HEK293T (cell line): ENCODE results near the gene SOD3.

Experiments used
- CTCF ChIA-PET: fragments of 350-600 bp; formaldehyde crosslinking; extraction: SDS; loops from one replicate; lab custom pipeline; 2021; ENCODE audit warnings: antibody characterized with exemption, inconsistent platforms; lab: Yijun Ruan, JAX
- POLR2A ChIA-PET: fragments of 350-600 bp; formaldehyde crosslinking; extraction: SDS; loops from one replicate; lab custom pipeline; 2020; ENCODE audit warnings: antibody characterized with exemption, inconsistent platforms; lab: Yijun Ruan, JAX
- DNase-seq: peaks from one replicate; pipeline ENCODE4 v3.0.0; 2012; ENCODE audit warnings: mixed read lengths; ENCODE audit errors: extremely low spot score
- ARNT ChIP-seq: fragments of 450-650 bp; IDR thresholded peaks from 2 replicates; pipeline ENCODE4 v1.6.1; 2017; ENCODE audit warnings: mild to moderate bottlenecking
- BHLHE40 ChIP-seq: fragments of 450-650 bp; IDR thresholded peaks from 2 replicates; pipeline ENCODE4 v1.6.1; 2016; ENCODE audit warnings: mild to moderate bottlenecking, moderate library complexity, borderline replicate concordance
- CTBP1 ChIP-seq: fragments of 450-650 bp; IDR thresholded peaks from 2 replicates; pipeline ENCODE4 v1.6.1; 2016; ENCODE audit warnings: borderline replicate concordance
- ELF4 ChIP-seq: fragments of 450-650 bp; IDR thresholded peaks from 2 replicates; pipeline ENCODE4 v1.6.1; 2017; ENCODE audit warnings: antibody characterized with exemption
- FOXA1 ChIP-seq: fragments of 450-650 bp; IDR thresholded peaks from 2 replicates; pipeline ENCODE4 v1.6.1; 2016; ENCODE audit warnings: mild to moderate bottlenecking
- FOXK2 ChIP-seq: fragments of 450-650 bp; IDR thresholded peaks from 2 replicates; pipeline ENCODE4 v1.6.1; 2016; ENCODE audit warnings: mild to moderate bottlenecking
- FOXM1 ChIP-seq: fragments of 450-650 bp; IDR thresholded peaks from 2 replicates; pipeline ENCODE4 v1.6.1; 2017; ENCODE audit warnings: mild to moderate bottlenecking, borderline replicate concordance
- HDGF ChIP-seq: fragments of 450-650 bp; IDR thresholded peaks from 2 replicates; pipeline ENCODE4 v1.6.1; 2017; ENCODE audit warnings: antibody characterized with exemption, borderline replicate concordance
- L3MBTL2 ChIP-seq: fragments of 450-650 bp; conservative IDR thresholded peaks from 2 replicates; pipeline ENCODE4 v1.6.1; 2016; ENCODE audit warnings: mild to moderate bottlenecking
- LEF1 ChIP-seq: fragments of 450-650 bp; IDR thresholded peaks from 2 replicates; pipeline ENCODE4 v1.6.1; 2017; ENCODE audit warnings: mild to moderate bottlenecking, borderline replicate concordance
- NFRKB ChIP-seq: fragments of 450-650 bp; IDR thresholded peaks from 2 replicates; pipeline ENCODE4 v1.6.1; 2016; ENCODE audit warnings: mild to moderate bottlenecking, moderate library complexity
- SP1 ChIP-seq: fragments of 450-650 bp; IDR thresholded peaks from 2 replicates; pipeline ENCODE4 v1.6.1; 2017
- SUZ12 ChIP-seq: fragments of 450-650 bp; IDR thresholded peaks from 2 replicates; pipeline ENCODE4 v1.6.1; 2016; ENCODE audit warnings: mild to moderate bottlenecking
- TARDBP ChIP-seq: fragments of 450-650 bp; IDR thresholded peaks from 2 replicates; pipeline ENCODE4 v1.6.1; 2016
- ZNF384 ChIP-seq: fragments of 450-650 bp; IDR thresholded peaks from 2 replicates; pipeline ENCODE4 v1.6.1; 2016
- TF ChIP-seq, protein P1 (sequence below): fragments of 450-650 bp; IDR thresholded peaks from 2 replicates; pipeline ENCODE4 v1.6.1; 2016

The SOD3 gene

DNA sequence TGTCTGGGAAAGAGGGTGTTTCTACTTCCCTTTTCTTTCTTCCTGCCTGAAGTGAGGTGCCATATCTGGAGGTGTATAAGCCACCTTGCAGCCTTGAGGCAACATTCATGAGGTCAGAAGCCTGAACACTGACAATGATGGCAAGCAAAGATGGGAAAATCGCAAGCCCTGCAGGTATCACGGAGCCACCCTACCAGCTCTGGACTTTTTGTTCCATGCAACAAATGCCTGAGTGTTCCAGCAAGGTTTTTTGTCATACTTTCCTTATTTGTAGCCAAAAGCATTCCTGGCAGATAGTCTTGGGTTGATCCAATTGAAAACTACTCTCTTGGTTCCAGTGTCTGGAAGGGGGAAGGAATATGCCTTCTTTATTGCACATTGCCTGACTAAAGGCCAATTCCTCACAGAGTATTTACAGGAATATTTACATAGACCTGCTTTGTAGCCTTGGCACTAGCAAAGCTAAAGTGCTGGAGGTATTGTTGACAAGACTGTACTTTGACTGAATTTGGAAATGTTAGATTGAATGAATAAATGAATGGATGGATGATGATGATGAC is 14.4 kb upstream of the SOD3 start:
- TF ChIP-seq LEF1, result no peak
- no peak for TF ChIP-seq ELF4
- no peak for TF ChIP-seq SUZ12
- no peak for TF ChIP-seq SP1
- TF ChIP-seq HDGF, result no peak
- no peak for TF ChIP-seq FOXA1
- no peak for TF ChIP-seq FOXM1
- no peak for TF ChIP-seq ARNT
- TF ChIP-seq BHLHE40, result no peak
- ChIA-PET CTCF (no interaction called here), POLR2A (no interaction called here)
- no peak for DNase-seq

DNA sequence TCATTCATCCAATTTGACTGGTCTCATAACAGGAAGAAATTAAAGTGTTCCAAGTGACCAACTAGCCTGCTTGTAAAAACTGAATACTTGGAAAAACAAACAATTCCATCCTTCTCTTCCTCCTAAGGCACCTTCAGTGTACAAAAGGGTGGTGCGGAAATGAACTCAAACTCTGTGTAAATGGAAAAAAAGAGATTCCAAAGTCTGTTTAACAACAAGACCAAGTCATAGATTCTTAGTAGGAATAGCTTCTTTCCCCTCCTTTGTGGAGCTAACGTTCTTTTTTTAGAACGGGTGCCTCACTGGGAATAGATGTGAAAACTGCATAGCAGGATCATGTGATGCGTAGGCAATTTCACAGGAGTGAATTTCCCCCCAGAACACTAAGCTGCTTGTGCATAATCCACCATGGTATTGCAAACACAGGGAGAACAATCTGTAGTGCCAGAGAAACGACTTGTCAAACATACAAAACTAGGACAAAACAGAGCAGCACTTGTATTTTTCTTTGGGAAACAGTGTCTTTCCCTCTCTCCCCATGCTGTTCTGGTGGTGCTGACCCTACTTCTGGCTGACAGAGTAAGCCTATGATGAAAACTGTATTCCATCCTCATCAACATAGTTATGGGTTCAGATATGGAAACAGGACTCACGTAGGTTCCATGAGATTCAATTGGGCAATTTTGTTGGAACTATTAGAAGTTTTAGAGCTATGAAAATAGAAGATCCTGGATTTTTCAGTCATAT is 13.2 kb upstream of the SOD3 start:
- DNase-seq, result no peak
- TF ChIP-seq HDGF, result no peak
- ChIA-PET POLR2A (no interaction called here), CTCF (no interaction called here)

DNA sequence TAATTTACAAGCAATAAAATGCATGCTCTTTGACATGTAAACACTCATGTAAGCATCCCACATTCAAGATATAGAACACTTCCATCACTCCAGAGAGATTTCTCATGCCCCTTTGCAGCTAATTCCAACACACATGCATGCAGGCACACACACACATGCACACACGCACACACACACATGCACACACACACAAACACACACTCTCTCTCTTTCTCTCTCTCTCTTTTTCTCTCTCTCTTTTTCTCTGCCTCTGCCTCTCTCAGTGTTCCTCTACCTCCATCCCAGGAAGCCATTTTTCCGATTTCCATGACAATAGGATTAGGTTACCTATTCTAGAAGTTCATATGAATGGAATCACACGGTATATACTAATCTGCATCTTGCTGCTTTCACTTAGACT is 11.9 kb upstream of the SOD3 start:
- CTCF ChIA-PET, result no interaction called here
- no peak for DNase-seq
- TF ChIP-seq BHLHE40, result no peak
- TF ChIP-seq SUZ12, result no peak
- TF ChIP-seq, protein P1, sequence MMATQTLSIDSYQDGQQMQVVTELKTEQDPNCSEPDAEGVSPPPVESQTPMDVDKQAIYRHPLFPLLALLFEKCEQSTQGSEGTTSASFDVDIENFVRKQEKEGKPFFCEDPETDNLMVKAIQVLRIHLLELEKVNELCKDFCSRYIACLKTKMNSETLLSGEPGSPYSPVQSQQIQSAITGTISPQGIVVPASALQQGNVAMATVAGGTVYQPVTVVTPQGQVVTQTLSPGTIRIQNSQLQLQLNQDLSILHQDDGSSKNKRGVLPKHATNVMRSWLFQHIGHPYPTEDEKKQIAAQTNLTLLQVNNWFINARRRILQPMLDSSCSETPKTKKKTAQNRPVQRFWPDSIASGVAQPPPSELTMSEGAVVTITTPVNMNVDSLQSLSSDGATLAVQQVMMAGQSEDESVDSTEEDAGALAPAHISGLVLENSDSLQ, result no peak
- no peak for TF ChIP-seq CTBP1
- no peak for TF ChIP-seq LEF1
- no peak for TF ChIP-seq ZNF384
- TF ChIP-seq ARNT, result no peak
- no peak for TF ChIP-seq NFRKB
- TF ChIP-seq FOXA1, result no peak
- TF ChIP-seq FOXM1, result no peak
- no peak for TF ChIP-seq TARDBP
- no peak for TF ChIP-seq HDGF
- no peak for TF ChIP-seq FOXK2
- no peak for TF ChIP-seq L3MBTL2
- POLR2A ChIA-PET, result no interaction called here

DNA sequence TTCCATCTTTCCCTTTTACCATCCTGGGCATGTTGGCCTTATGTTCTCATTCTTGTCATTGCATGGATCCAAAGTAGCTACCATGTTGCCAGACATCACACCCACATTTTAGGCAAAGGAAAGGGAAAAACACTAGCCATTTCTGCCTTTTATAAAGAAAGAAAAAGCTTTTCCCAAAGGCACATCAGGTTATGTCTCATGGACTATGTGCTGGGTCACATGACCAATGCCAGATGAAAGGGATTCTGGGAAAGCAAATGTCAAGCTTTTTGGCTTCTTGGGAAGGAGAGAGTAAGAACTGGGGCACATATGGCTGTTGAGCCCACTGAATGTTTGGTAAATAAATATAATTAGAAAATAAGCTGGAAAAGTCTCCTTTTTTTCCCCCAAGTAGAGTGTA is 4.3 kb upstream of the SOD3 start:
- TF ChIP-seq LEF1 (no peak), HDGF (no peak), L3MBTL2 (no peak), ELF4 (no peak), ARNT (no peak), FOXA1 (no peak), NFRKB (no peak), CTBP1 (no peak), BHLHE40 (no peak), FOXK2 (no peak), TARDBP (no peak), SP1 (no peak), ZNF384 (no peak), SUZ12 (no peak), FOXM1 (no peak)
- TF ChIP-seq, protein P1, result no peak
- no peak for DNase-seq
- CTCF ChIA-PET, result no interaction called here
- POLR2A ChIA-PET, result no interaction called here

DNA sequence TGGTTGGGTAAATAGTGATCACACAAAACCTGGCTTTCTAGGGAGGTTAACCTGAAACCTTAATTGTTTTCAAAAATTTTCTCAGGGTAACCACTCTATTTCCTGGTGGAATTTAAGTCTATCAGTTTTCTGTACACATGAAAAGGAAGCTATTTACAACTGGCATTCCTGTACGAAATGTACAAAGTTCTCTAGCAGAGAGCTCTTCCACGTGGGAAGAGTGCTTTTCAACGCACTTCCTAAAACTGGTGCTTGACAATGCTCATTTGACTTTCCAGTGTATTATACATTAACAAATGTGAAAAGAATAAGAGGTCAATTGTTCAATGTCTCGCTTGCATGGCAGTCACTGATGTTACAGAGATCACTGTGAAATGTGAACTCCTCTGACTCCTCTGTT is 2.8 kb upstream of the SOD3 start:
- TF ChIP-seq FOXK2, result no peak
- TF ChIP-seq FOXA1, result no peak
- DNase-seq, result no peak
- POLR2A ChIA-PET, result no interaction called here
- CTCF ChIA-PET, result no interaction called here

DNA sequence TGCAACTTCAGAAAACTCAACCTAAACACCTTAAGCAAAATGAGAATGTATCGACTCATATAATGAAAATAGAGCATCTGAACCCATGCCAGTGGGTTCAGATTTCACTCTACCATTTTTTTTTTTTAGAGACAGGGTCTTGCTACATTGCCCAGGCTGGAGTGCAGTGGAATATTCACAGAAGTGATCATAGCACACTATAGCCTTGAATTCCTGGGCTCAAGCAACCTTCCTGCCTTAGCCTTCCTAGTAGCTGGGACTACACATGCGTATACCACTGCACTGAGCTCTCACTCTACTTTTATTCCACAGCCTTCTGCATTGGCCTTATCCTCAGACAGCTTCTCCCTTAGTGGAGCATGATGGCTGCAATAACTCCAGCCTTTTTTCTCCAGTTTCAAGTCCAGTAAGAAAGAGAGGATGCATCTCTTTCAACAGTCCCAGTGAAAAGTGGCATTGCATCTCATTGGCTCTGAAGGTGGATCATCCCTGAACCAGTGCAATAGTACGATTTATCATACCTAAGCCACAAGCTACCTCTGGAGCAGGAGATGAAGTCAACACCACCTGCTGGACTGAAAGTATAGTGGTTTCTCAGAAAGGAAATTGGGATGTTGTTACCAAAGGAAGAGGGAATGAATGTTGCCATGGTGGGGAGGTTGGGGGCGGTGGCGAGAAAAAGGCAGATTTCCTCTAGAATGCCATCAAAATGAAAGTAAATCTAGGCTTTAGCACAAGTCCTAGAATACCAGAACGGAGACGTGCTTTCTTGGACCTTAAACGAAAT is 2.0 kb upstream of the SOD3 start:
- POLR2A ChIA-PET, result no interaction called here
- TF ChIP-seq FOXK2 (no peak), NFRKB (no peak), FOXM1 (no peak), HDGF (no peak), L3MBTL2 (no peak), LEF1 (no peak), TARDBP (no peak), ZNF384 (no peak), BHLHE40 (no peak), ARNT (no peak), CTBP1 (no peak), ELF4 (no peak), SUZ12 (no peak)
- CTCF ChIA-PET, result no interaction called here
- DNase-seq, result peak; percentile 9

DNA sequence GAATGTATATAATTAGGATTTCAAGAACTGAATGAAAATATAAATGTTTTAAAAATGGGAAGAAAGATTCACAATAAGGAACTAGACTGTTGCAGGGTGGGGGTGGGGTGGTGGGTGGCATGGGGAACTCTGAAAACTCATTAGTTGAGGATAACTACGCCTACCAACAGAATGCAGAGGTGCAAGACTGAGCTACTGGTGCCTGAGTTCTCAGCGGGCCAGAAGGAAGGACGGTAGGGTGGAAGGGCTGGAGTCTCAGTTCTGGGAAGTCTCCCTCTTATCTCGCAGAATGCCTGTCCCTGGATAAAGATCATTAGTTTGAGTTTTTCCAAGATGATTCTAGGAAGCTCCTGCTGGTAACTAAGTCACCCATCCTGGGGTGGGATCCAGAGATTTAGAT is 1.3 kb upstream of the SOD3 start:
- ChIA-PET CTCF (no interaction called here), POLR2A (no interaction called here)
- DNase-seq, result no peak
- TF ChIP-seq FOXM1 (no peak), ZNF384 (no peak), ELF4 (no peak), FOXA1 (no peak), BHLHE40 (no peak)
